Measurements from ENCODE around the gene PELI1. TPM values are rescaled to one million over a fixed set of nuclear protein-coding genes. Genes with fewer than 3 reads are reported as not detected.

Gene PELI1
- total RNA-seq, 3 donors from 2014 or later, result 31.8 to 51.7 (median 40.6) TPM

GRCh38 chr2:64093341-64093740, 50.9 kb downstream of the PELI1 start:
- peaks cover 14% of the 10 kb centered on the region for H3K36me3 ChIP-seq
- intact Hi-C loops (cut with DNase I; ENCODE audit: low total_unique reads), result no loop called here
- TF ChIP-seq POLR2A (IDR thresholded peaks at IDR 0.05) (no peak), POLR2AphosphoS5 (IDR thresholded peaks at IDR 0.05) (no peak), CTCF (IDR thresholded peaks at IDR 0.05) (no peak)

GRCh38 chr2:64092502-64092901, 51.7 kb downstream of the PELI1 start:
- H3K9me3 ChIP-seq, result no peaks in the 10 kb centered on the region
- H3K36me3 ChIP-seq, result peaks cover 14% of the 10 kb centered on the region
- H3K4me1 ChIP-seq, result no peaks in the 10 kb centered on the region
- H3K4me3 ChIP-seq, result no peak overlapping the region
- H3K27me3 ChIP-seq, result no peaks in the 10 kb centered on the region
- intact Hi-C loops (cut with DNase I; ENCODE audit: low total_unique reads), result no loop called here
- TF ChIP-seq CTCF (IDR thresholded peaks at IDR 0.05), result no peak
- TF ChIP-seq POLR2AphosphoS5 (IDR thresholded peaks at IDR 0.05), result no peak
- TF ChIP-seq POLR2A (IDR thresholded peaks at IDR 0.05), result no peak
- no peak for DNase-seq (ENCODE audit: low spot score in 2 of 2)
- H3K27ac ChIP-seq, result no peak overlapping the region

More at GRCh38 chr2:64093341-64093740, 50.9 kb downstream of the PELI1 start:
- Histone ChIP-seq H3K4me3 (no peak overlapping the region), H3K9me3 (no peaks in the 10 kb centered on the region), H3K27me3 (no peaks in the 10 kb centered on the region), H3K4me1 (no peaks in the 10 kb centered on the region), H3K27ac (no peak overlapping the region)
- DNase-seq (ENCODE audit: low spot score in 2 of 2), result no peak

GRCh38 chr2:64090264-64090663, 54.0 kb downstream of the PELI1 start:
- TF ChIP-seq CTCF (IDR thresholded peaks at IDR 0.05), result no peak
- DNase-seq (ENCODE audit: low spot score in 2 of 2), result no peak
- Histone ChIP-seq H3K27me3 (no peaks in the 10 kb centered on the region), H3K9me3 (no peaks in the 10 kb centered on the region), H3K27ac (no peak overlapping the region), H3K4me1 (no peaks in the 10 kb centered on the region), H3K36me3 (peaks cover 6% of the 10 kb centered on the region), H3K4me3 (no peak overlapping the region)
- intact Hi-C loops (cut with DNase I; ENCODE audit: low total_unique reads), result no loop called here

GRCh38 chr2:64086347-64087082, 57.7 kb downstream of the PELI1 start:
- no peak overlapping the region for H3K27ac ChIP-seq
- intact Hi-C loops (cut with DNase I; ENCODE audit: low total_unique reads), result no loop called here
- no peak overlapping the region for H3K4me3 ChIP-seq
- DNase-seq (ENCODE audit: low spot score in 2 of 2), result no peak
- H3K36me3 ChIP-seq, result no peaks in the 10 kb centered on the region
- H3K27me3 ChIP-seq, result no peaks in the 10 kb centered on the region
- no peaks in the 10 kb centered on the region for H3K9me3 ChIP-seq
- TF ChIP-seq CTCF (IDR thresholded peaks at IDR 0.05), result no peak
- TF ChIP-seq POLR2AphosphoS5 (IDR thresholded peaks at IDR 0.05), result no peak
- TF ChIP-seq POLR2A (IDR thresholded peaks at IDR 0.05), result no peak
- no peaks in the 10 kb centered on the region for H3K4me1 ChIP-seq

GRCh38 chr2:64085936-64086335, 58.3 kb downstream of the PELI1 start:
- H3K4me3 ChIP-seq, result no peak overlapping the region
- no peaks in the 10 kb centered on the region for H3K36me3 ChIP-seq
- DNase-seq (ENCODE audit: low spot score in 2 of 2), result no peak
- H3K9me3 ChIP-seq, result no peaks in the 10 kb centered on the region
- H3K27me3 ChIP-seq, result no peaks in the 10 kb centered on the region
- intact Hi-C loops (cut with DNase I; ENCODE audit: low total_unique reads), result no loop called here
- TF ChIP-seq POLR2A (IDR thresholded peaks at IDR 0.05), result no peak
- TF ChIP-seq CTCF (IDR thresholded peaks at IDR 0.05), result no peak
- no peak for TF ChIP-seq POLR2AphosphoS5 (IDR thresholded peaks at IDR 0.05)
- no peak overlapping the region for H3K27ac ChIP-seq
- H3K4me1 ChIP-seq, result no peaks in the 10 kb centered on the region

Measured in breast epithelium (tissue), 4 donors.